HepG2 (cell line): ENCODE data around the gene TFAP2E.

Experiments
- CTCF ChIP-seq: sonication (generic); formaldehyde crosslinking; IDR thresholded peaks from 2 replicates; pipeline ENCODE4 v1.5.0; 2020; ENCODE audit warnings: mild to moderate bottlenecking, missing genetic modification reagents, moderate library complexity
- ZNF274 ChIP-seq: sonication (generic); formaldehyde crosslinking; IDR thresholded peaks from 2 replicates; pipeline ENCODE4 v1.5.1; 2020; ENCODE audit warnings: mild to moderate bottlenecking, missing genetic modification reagents
- ZNF496 ChIP-seq: sonication (generic); formaldehyde crosslinking; IDR thresholded peaks from 2 replicates; pipeline ENCODE4 v1.8.1; 2023; ENCODE audit warnings: mild to moderate bottlenecking, moderate library complexity, missing genetic modification reagents; ENCODE audit not compliant: insufficient replicate concordance
- TF ChIP-seq, protein P1 (sequence below): sonication (generic); formaldehyde crosslinking; IDR thresholded peaks from 2 replicates; pipeline ENCODE4 v1.8.0; 2022; ENCODE audit warnings: mild to moderate bottlenecking, missing genetic modification reagents

- TF ChIP-seq, protein P1, sequence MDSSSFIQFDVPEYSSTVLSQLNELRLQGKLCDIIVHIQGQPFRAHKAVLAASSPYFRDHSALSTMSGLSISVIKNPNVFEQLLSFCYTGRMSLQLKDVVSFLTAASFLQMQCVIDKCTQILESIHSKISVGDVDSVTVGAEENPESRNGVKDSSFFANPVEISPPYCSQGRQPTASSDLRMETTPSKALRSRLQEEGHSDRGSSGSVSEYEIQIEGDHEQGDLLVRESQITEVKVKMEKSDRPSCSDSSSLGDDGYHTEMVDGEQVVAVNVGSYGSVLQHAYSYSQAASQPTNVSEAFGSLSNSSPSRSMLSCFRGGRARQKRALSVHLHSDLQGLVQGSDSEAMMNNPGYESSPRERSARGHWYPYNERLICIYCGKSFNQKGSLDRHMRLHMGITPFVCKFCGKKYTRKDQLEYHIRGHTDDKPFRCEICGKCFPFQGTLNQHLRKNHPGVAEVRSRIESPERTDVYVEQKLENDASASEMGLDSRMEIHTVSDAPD (CRISPR knock-in tag) = no peak
- no peak for TF ChIP-seq ZNF496 (CRISPR knock-in tag)
- TF ChIP-seq CTCF (CRISPR knock-in tag) = no peak
- TF ChIP-seq ZNF274 = no peak
These were observed 25.8 kb downstream of the TFAP2E start for GRCh38 chr1:35598895-35599294.
